H9 (cell line): ENCODE results near the gene TMTC2. TPM values are rescaled to one million over a fixed set of nuclear protein-coding genes. Genes with fewer than 3 reads are reported as not detected.

Experiments
- DNase-seq: peaks from one replicate; pipeline ENCODE4 v3.0.0-alpha.2; 2017
- H2AFZ ChIP-seq: one replicate; pipeline ENCODE4 v1.6.1; 2013; ENCODE audit warnings: mild to moderate bottlenecking, low read length, control low read depth, moderate library complexity
- H2AK5ac ChIP-seq: 2 replicates; pipeline ENCODE4 v1.6.1; 2013; ENCODE audit warnings: low read length, control low read depth, mixed read lengths; ENCODE audit not compliant: insufficient read length
- H2BK120ac ChIP-seq: one replicate; pipeline ENCODE4 v1.6.1; 2013; ENCODE audit warnings: low read depth, mild to moderate bottlenecking, low read length, control low read depth, inconsistent platforms; ENCODE audit not compliant: poor library complexity, severe bottlenecking
- H2BK12ac ChIP-seq: 2 replicates; pipeline ENCODE4 v1.6.1; 2013; ENCODE audit warnings: low read length, control low read depth, mixed read lengths, low read depth; ENCODE audit not compliant: insufficient read length
- H2BK15ac ChIP-seq: 2 replicates; pipeline ENCODE4 v1.6.1; 2013; ENCODE audit warnings: low read depth, low read length, control low read depth
- H2BK20ac ChIP-seq: one replicate; pipeline ENCODE4 v1.6.1; 2013; ENCODE audit warnings: low read depth, mild to moderate bottlenecking, low read length, control low read depth, inconsistent platforms; ENCODE audit not compliant: poor library complexity, severe bottlenecking
- H2BK5ac ChIP-seq: 2 replicates; pipeline ENCODE4 v1.6.1; 2013; ENCODE audit warnings: low read length, control low read depth, mixed read lengths; ENCODE audit not compliant: insufficient read length
- H3K14ac ChIP-seq: 2 replicates; pipeline ENCODE4 v1.6.1; 2013; ENCODE audit warnings: low read length, control low read depth; ENCODE audit not compliant: insufficient read depth
- H3K18ac ChIP-seq: 2 replicates; pipeline ENCODE4 v1.6.1; 2013; ENCODE audit warnings: low read depth, mild to moderate bottlenecking, mixed read lengths, low read length, control low read depth; ENCODE audit not compliant: insufficient read length
- H3K23ac ChIP-seq: 2 replicates; pipeline ENCODE4 v1.6.1; 2013; ENCODE audit warnings: low read length, control low read depth, mixed read lengths, low read depth; ENCODE audit not compliant: insufficient read length
- H3K23me2 ChIP-seq: 2 replicates; pipeline ENCODE4 v1.6.1; 2013; ENCODE audit warnings: low read depth, mild to moderate bottlenecking, mixed read lengths, low read length, control low read depth; ENCODE audit not compliant: insufficient read length, poor library complexity, severe bottlenecking
- H3K27ac ChIP-seq: 2 replicates; pipeline ENCODE4 v1.5.1; 2013; ENCODE audit warnings: low read length, control low read depth, mixed read lengths, low read depth; ENCODE audit not compliant: insufficient read length
- H3K27me3 ChIP-seq: 2 replicates; pipeline ENCODE4 v1.6.1; 2013; ENCODE audit warnings: low read length, control low read depth, inconsistent platforms; ENCODE audit not compliant: insufficient read depth
- H3K4ac ChIP-seq: 2 replicates; pipeline ENCODE4 v1.6.1; 2013; ENCODE audit warnings: low read depth, mild to moderate bottlenecking, control low read depth, inconsistent platforms, low read length, moderate library complexity
- H3K4me1 ChIP-seq: 2 replicates; pipeline ENCODE4 v1.6.1; 2013; ENCODE audit warnings: low read length, control low read depth, inconsistent platforms; ENCODE audit not compliant: insufficient read depth
- H3K4me2 ChIP-seq: 2 replicates; pipeline ENCODE4 v1.6.1; 2013; ENCODE audit warnings: low read length, control low read depth, mixed read lengths; ENCODE audit not compliant: insufficient read length, insufficient read depth
- H3K56ac ChIP-seq: 2 replicates; pipeline ENCODE4 v1.6.1; 2013; ENCODE audit warnings: low read depth, mild to moderate bottlenecking, mixed read lengths, low read length, control low read depth; ENCODE audit not compliant: insufficient read length
- H3K79me1 ChIP-seq: 2 replicates; pipeline ENCODE4 v1.6.1; 2013; ENCODE audit warnings: low read depth, mild to moderate bottlenecking, moderate library complexity, low read length, control low read depth, inconsistent platforms; ENCODE audit not compliant: insufficient read depth, poor library complexity, severe bottlenecking
- H3K79me2 ChIP-seq: 2 replicates; pipeline ENCODE4 v1.6.1; 2013; ENCODE audit warnings: low read length, control low read depth, inconsistent platforms; ENCODE audit not compliant: insufficient read depth
- H3K9ac ChIP-seq: 2 replicates; pipeline ENCODE4 v1.6.1; 2013; ENCODE audit warnings: low read length, control low read depth, mixed read lengths; ENCODE audit not compliant: insufficient read length; ENCODE audit errors: extremely low read depth
- H3K9me3 ChIP-seq: one replicate; pipeline ENCODE4 v1.6.1; 2013; ENCODE audit warnings: low read depth, low read length, inconsistent platforms; ENCODE audit not compliant: control insufficient read depth
- H3T11ph ChIP-seq: one replicate; pipeline ENCODE4 v1.6.1; 2013; ENCODE audit warnings: mild to moderate bottlenecking, low read length, control low read depth, inconsistent platforms
- H4K20me1 ChIP-seq: one replicate; pipeline ENCODE4 v1.6.1; 2013; ENCODE audit not compliant: control insufficient read depth, insufficient read length, insufficient read depth
- H4K5ac ChIP-seq: 2 replicates; pipeline ENCODE4 v1.6.1; 2013; ENCODE audit warnings: low read depth, mild to moderate bottlenecking, mixed read lengths, low read length, control low read depth; ENCODE audit not compliant: insufficient read length
- H4K8ac ChIP-seq: replicated peaks from 2 replicates; pipeline ENCODE4 v1.6.1; 2013; ENCODE audit warnings: low read length, control low read depth, mixed read lengths, low read depth; ENCODE audit not compliant: insufficient read length
- H4K91ac ChIP-seq: 2 replicates; pipeline ENCODE4 v1.6.1; 2013; ENCODE audit warnings: low read depth, mild to moderate bottlenecking, moderate library complexity, mixed read lengths, low read length, control low read depth; ENCODE audit not compliant: insufficient read length
- H3K27ac Mint-ChIP-seq, 3 experiments: 2 replicates in 2 of 3; 3 replicates in 1 of 3; pipeline ENCODE4 v1.8.0; 2020 to 2021; ENCODE audit warnings: mixed read lengths in 3 of 3, mild to moderate bottlenecking in 1 of 3, moderate library complexity in 1 of 3
- H3K27me3 Mint-ChIP-seq: 2 replicates; pipeline ENCODE4 v1.8.0; 2021; ENCODE audit warnings: low read depth, mild to moderate bottlenecking, moderate library complexity, mixed read lengths
- H3K36me3 Mint-ChIP-seq, 3 experiments: 2 replicates in 2 of 3; 3 replicates in 1 of 3; pipeline ENCODE4 v1.8.0; 2020 to 2021; ENCODE audit warnings: low read depth in 3 of 3, mixed read lengths in 3 of 3; ENCODE audit not compliant: insufficient read depth in 1 of 3
- H3K4me1 Mint-ChIP-seq, 2 experiments: 2 replicates each; pipeline ENCODE4 v1.8.0; 2020; ENCODE audit warnings: mixed read lengths in 2 of 2
- H3K4me3 Mint-ChIP-seq, 2 experiments: 2 replicates in 1 of 2; 3 replicates in 1 of 2; pipeline ENCODE4 v1.8.0; 2020 to 2021; ENCODE audit warnings: mild to moderate bottlenecking in 2 of 2, mixed read lengths in 2 of 2, moderate library complexity in 1 of 2
- H3K9me3 Mint-ChIP-seq, 2 experiments: 2 replicates in 1 of 2; 3 replicates in 1 of 2; pipeline ENCODE4 v1.8.0; 2020; ENCODE audit warnings: mild to moderate bottlenecking in 2 of 2, mixed read lengths in 2 of 2, moderate library complexity in 1 of 2
- CTCF ChIP-seq: fragments of 200-600 bp; sonication (generic); conservative IDR thresholded peaks from 3 replicates; pipeline ENCODE4 v1.8.0; 2021; ENCODE audit warnings: antibody characterized with exemption, mild to moderate bottlenecking
- WGBS: extraction: QIAGEN DNeasy Blood & Tissue Kit; methylation state at CpG from one replicate; pipeline ENCODE4 v1.1.7; 2013; ENCODE audit warnings: missing lambda C conversion rate, low lambda C conversion rate, mixed read lengths; ENCODE audit not compliant: insufficient read length; ENCODE audit errors: extremely low coverage; 5-methylcytosine and 5-hydroxymethylcytosine counted together
- total RNA-seq: library from RNA; stranded (reverse); gene quantifications from 2 replicates; pipeline ENCODE4 v1.2.1, GENCODE V29; 2021

TMTC2 gene
- total RNA-seq, 1 experiment from 2014 or later: 3.1 TPM

- Histone ChIP-seq H3K23me2 (no peaks in the 10 kb centered on the region), H2BK120ac (no peak overlapping the region), H3K4me2 (no peak overlapping the region), H3K4me1 (no peaks in the 10 kb centered on the region), H4K5ac (no peak overlapping the region), H4K91ac (no peak overlapping the region), H3K79me1 (no peaks in the 10 kb centered on the region), H2BK12ac (no peak overlapping the region), H3K18ac (no peak overlapping the region), H3K23ac (no peak overlapping the region), H3K9me3 (no peaks in the 10 kb centered on the region), H2BK20ac (no peak overlapping the region), H3K14ac (no peak overlapping the region), H3T11ph (no peak overlapping the region), H3K56ac (no peak overlapping the region), H2AK5ac (no peak overlapping the region), H3K27ac (no peak overlapping the region), H3K27me3 (no peaks in the 10 kb centered on the region), H3K4ac (no peak overlapping the region), H3K79me2 (no peaks in the 10 kb centered on the region), H2BK15ac (no peak overlapping the region), H2AFZ (no peak overlapping the region), H3K9ac (no peak overlapping the region), H4K20me1 (no peaks in the 10 kb centered on the region), H2BK5ac (no peak overlapping the region), H4K8ac (no peak overlapping the region)
- Mint-ChIP-seq H3K9me3 (peaks cover 0 to 9% of the 10 kb centered on the region in 2 experiments; a peak in 2 of 5 replicates), H3K36me3 (peaks cover 6 to 12% (median 9%) of the 10 kb centered on the region in 3 experiments), H3K4me3 (no peak overlapping the region), H3K27me3 (no peaks in the 10 kb centered on the region), H3K27ac (peak overlapping the region in 1 of 3 experiments; percentile 50; a peak in 1 of 7 replicates), H3K4me1 (peaks cover 13% of the 10 kb centered on the region in 2 experiments; a peak in 3 of 4 replicates)
- WGBS: no CpG with 5 or more reads among the region's 4 CpGs
- no peak for TF ChIP-seq CTCF
- no peak for DNase-seq
Observed at GRCh38 chr12:82805812-82806497, 119.2 kb downstream of the TMTC2 start.
